Choroid plexus epithelial cell (primary cell): Measurements from ENCODE around the gene GET4.

Experiments
- DNase-seq: peaks from one replicate; pipeline ENCODE4 v3.0.0-alpha.2; 2010; ENCODE audit warnings: low read depth
- H3K4me3 ChIP-seq: 2 replicates; pipeline ENCODE4 v1.5.1; 2011; ENCODE audit warnings: low read depth, mild to moderate bottlenecking, control low read depth, low read length, moderate library complexity
- CTCF ChIP-seq: conservative IDR thresholded peaks from 2 replicates; pipeline ENCODE4 v1.5.1; 2011; ENCODE audit warnings: low read depth, mild to moderate bottlenecking, control low read depth, inconsistent platforms, low read length, moderate library complexity

Gene GET4

GRCh38 chr7:895451-896052 lies 19.2 kb downstream of the GET4 start:
- TF ChIP-seq CTCF: no peak
- DNase-seq: no peak
- H3K4me3 ChIP-seq: no peak overlapping the region

GRCh38 chr7:896346-897075 lies 20.2 kb downstream of the GET4 start:
- H3K4me3 ChIP-seq: no peak overlapping the region
- no peak for TF ChIP-seq CTCF
- DNase-seq: no peak

GRCh38 chr7:897086-897485 lies 20.7 kb downstream of the GET4 start:
- DNase-seq: no peak
- no peak overlapping the region for H3K4me3 ChIP-seq
- TF ChIP-seq CTCF: no peak

- no peak for TF ChIP-seq CTCF
- no peak for DNase-seq
- no peak overlapping the region for H3K4me3 ChIP-seq
Measured at GRCh38 chr7:897771-898376, 21.5 kb downstream of the GET4 start.

- no peak overlapping the region for H3K4me3 ChIP-seq
- DNase-seq: no peak
- no peak for TF ChIP-seq CTCF
Measured at GRCh38 chr7:898460-898854, 22.1 kb downstream of the GET4 start.

GRCh38 chr7:898855-899681 lies 22.7 kb downstream of the GET4 start:
- H3K4me3 ChIP-seq: no peak overlapping the region

More at GRCh38 chr7:898855-899681, 22.7 kb downstream of the GET4 start:
- no peak for TF ChIP-seq CTCF
- DNase-seq: no peak
